ENCODE measurements around the gene LIMS3. TPM values are rescaled to one million over a fixed set of nuclear protein-coding genes. Genes with fewer than 3 reads are reported as not detected.
"Not testable (repeated sequence)": the region's sequence is repeated elsewhere in the genome, so short reads cannot be mapped to it uniquely, and the experiment has no call there.

LIMS3 gene
- total RNA-seq, 1 donor from 2014 or later, result 3.1 TPM

DNA sequence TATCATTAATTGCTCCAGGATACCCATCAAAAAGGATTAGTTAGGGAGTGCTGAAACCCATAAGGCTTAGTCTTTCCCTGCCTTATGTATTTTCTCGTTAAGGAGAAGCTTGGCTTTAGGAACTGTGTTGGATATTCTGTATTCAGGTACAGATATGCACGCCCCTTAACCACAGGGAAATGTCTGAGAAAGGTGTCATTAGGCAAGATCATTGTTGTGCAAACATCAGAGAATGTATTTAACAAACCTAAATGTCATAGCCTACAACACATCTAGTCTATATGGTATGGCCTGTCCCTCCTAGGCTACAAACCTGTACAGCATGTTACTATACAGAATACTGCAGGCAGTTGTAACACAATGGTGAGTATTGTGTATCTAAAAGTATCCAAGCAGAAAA, 10.1 kb downstream of the LIMS3 start:
- not testable (repeated sequence) for ATAC-seq, H3K9me3 ChIP-seq

DNA sequence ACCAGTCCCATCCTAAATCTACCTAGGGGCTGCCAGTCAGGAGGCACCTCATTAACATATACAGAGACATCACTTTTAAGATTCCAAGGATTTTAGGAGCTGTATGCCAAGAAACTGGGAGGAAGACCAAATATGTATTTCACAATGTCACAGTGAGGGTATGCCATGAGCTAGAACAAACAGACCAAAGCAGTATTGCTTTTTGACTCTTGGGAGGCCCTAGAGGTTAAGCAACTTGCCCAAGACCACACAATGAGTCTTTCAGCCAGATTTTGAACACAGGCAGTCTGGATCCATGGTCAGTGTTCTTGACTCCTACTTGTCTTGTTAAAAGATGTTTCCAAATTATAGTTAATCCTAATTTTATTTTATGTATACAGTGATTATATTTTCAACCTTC, 12.3 kb downstream of the LIMS3 start:
- intact Hi-C loops (cut with DNase I); DNase-seq; H3K4me3 ChIP-seq; H3K4me1 ChIP-seq; H3K36me3 ChIP-seq; H3K27ac ChIP-seq; H3K9me3 ChIP-seq; H3K27me3 ChIP-seq: not testable (repeated sequence)
- ATAC-seq, result peak; percentile 75

More for the DNA sequence above, 10.1 kb downstream of the LIMS3 start:
- H3K27me3 ChIP-seq; H3K4me3 ChIP-seq; H3K36me3 ChIP-seq; intact Hi-C loops (cut with DNase I); H3K4me1 ChIP-seq; H3K27ac ChIP-seq; DNase-seq: not testable (repeated sequence)

GRCh38 chr2:109913911-109914310, 15.4 kb downstream of the LIMS3 start:
- H3K27ac ChIP-seq; H3K27me3 ChIP-seq; H3K9me3 ChIP-seq; ATAC-seq; H3K4me3 ChIP-seq; DNase-seq; H3K4me1 ChIP-seq; H3K36me3 ChIP-seq; intact Hi-C loops (cut with DNase I): not testable (repeated sequence)

DNA sequence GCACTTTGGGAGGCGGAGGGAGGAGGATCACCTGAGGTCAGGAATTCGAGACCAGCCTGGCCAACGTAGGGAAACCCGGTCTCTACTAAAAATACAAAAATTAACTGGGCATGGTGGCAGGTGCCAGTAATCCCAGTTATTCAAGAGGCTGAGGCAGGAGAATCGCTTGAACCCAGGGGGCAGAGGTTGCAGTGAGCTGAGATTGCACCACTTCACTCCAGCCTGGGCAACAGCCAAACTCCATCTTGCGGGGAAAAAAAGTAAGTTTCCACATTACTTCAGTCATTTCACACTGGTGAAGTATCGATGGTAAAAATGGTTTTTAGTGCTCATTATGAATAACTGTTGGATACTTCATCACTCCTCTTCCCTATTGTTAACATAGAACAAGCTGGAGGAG, 16.1 kb downstream of the LIMS3 start:
- H3K4me1 ChIP-seq; DNase-seq; H3K36me3 ChIP-seq; H3K4me3 ChIP-seq; H3K9me3 ChIP-seq; ATAC-seq; H3K27ac ChIP-seq; H3K27me3 ChIP-seq; intact Hi-C loops (cut with DNase I): not testable (repeated sequence)

- H3K27ac ChIP-seq; DNase-seq; H3K27me3 ChIP-seq; H3K9me3 ChIP-seq; intact Hi-C loops (cut with DNase I); H3K4me3 ChIP-seq; H3K4me1 ChIP-seq; ATAC-seq; H3K36me3 ChIP-seq: not testable (repeated sequence)
Observed at GRCh38 chr2:109915830-109916229, 17.3 kb downstream of the LIMS3 start.

GRCh38 chr2:109920162-109920561, 21.7 kb downstream of the LIMS3 start:
- ATAC-seq; intact Hi-C loops (cut with DNase I); H3K27ac ChIP-seq; H3K4me3 ChIP-seq; H3K4me1 ChIP-seq; DNase-seq; H3K36me3 ChIP-seq; H3K9me3 ChIP-seq; H3K27me3 ChIP-seq: not testable (repeated sequence)

GRCh38 chr2:109921543-109922384, 23.3 kb downstream of the LIMS3 start:
- H3K36me3 ChIP-seq; H3K27me3 ChIP-seq; H3K4me3 ChIP-seq; DNase-seq; H3K9me3 ChIP-seq; intact Hi-C loops (cut with DNase I); H3K4me1 ChIP-seq; H3K27ac ChIP-seq: not testable (repeated sequence)
- ATAC-seq, result peak; percentile 82

- H3K36me3 ChIP-seq; H3K27me3 ChIP-seq; H3K9me3 ChIP-seq; ATAC-seq; H3K4me1 ChIP-seq; H3K4me3 ChIP-seq; H3K27ac ChIP-seq; DNase-seq; intact Hi-C loops (cut with DNase I): not testable (repeated sequence)
Observed at GRCh38 chr2:109924481-109924880, 26.0 kb downstream of the LIMS3 start.

GRCh38 chr2:109927803-109928202, 29.3 kb downstream of the LIMS3 start:
- H3K27ac ChIP-seq; H3K4me3 ChIP-seq; H3K9me3 ChIP-seq; DNase-seq; ATAC-seq; intact Hi-C loops (cut with DNase I); H3K36me3 ChIP-seq; H3K4me1 ChIP-seq; H3K27me3 ChIP-seq: not testable (repeated sequence)

- H3K27me3 ChIP-seq, DNase-seq: not testable (repeated sequence)
Observed at GRCh38 chr2:109929222-109929621, 30.7 kb downstream of the LIMS3 start.

GRCh38 chr2:109936534-109936933, 38.0 kb downstream of the LIMS3 start:
- H3K36me3 ChIP-seq; intact Hi-C loops (cut with DNase I); H3K4me1 ChIP-seq; H3K9me3 ChIP-seq; DNase-seq; H3K27me3 ChIP-seq; H3K27ac ChIP-seq; H3K4me3 ChIP-seq: not testable (repeated sequence)
- ATAC-seq, result peak; percentile 52

More at GRCh38 chr2:109929222-109929621, 30.7 kb downstream of the LIMS3 start:
- H3K27ac ChIP-seq; H3K36me3 ChIP-seq; H3K9me3 ChIP-seq; H3K4me1 ChIP-seq; ATAC-seq; H3K4me3 ChIP-seq; intact Hi-C loops (cut with DNase I): not testable (repeated sequence)

DNA sequence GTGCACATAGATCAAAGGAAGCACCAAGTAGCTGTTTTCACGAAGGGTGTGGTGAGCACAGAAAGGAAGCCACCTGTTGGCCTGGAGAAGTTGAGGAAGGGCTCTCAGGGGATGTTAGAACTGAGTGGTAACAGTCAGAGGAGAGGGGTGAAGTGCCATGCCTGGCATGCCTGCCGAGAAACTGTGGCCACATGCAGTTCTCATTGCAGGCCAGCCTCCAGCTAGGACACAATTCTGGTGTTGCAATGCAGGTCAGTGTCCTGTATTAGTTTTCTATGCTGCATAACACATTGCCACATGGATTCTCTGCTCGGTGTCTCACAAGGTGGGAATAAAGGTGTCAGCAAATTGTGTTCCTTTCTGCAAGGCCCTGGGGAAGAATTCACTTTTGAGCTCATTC, 46.9 kb downstream of the LIMS3 start:
- H3K4me3 ChIP-seq; H3K36me3 ChIP-seq; H3K9me3 ChIP-seq; DNase-seq; H3K27ac ChIP-seq; intact Hi-C loops (cut with DNase I); ATAC-seq; H3K4me1 ChIP-seq; H3K27me3 ChIP-seq: not testable (repeated sequence)

GRCh38 chr2:109947262-109947958, 48.9 kb downstream of the LIMS3 start:
- H3K9me3 ChIP-seq; H3K4me3 ChIP-seq; H3K4me1 ChIP-seq; intact Hi-C loops (cut with DNase I); DNase-seq; H3K27ac ChIP-seq; H3K36me3 ChIP-seq; H3K27me3 ChIP-seq: not testable (repeated sequence)
- ATAC-seq, result peak; percentile 77

GRCh38 chr2:109947959-109948520, 49.6 kb downstream of the LIMS3 start:
- H3K4me1 ChIP-seq; DNase-seq; H3K4me3 ChIP-seq; H3K27ac ChIP-seq; intact Hi-C loops (cut with DNase I); H3K27me3 ChIP-seq; H3K9me3 ChIP-seq; H3K36me3 ChIP-seq: not testable (repeated sequence)
- ATAC-seq, result peak; percentile 54
